ENCODE results near the gene DOCK10. TPM values are rescaled to one million over a fixed set of nuclear protein-coding genes. Genes with fewer than 3 reads are reported as not detected.

Gene DOCK10
- total RNA-seq, 2 experiments from 2014 or later: 40.8 to 68.2 TPM

GRCh38 chr2:224753743-224754540, 288.3 kb downstream of the DOCK10 start:
- Histone ChIP-seq H3K36me3 (ENCODE audit: insufficient read depth, low read length) (peaks cover 36% of the 10 kb centered on the region), H4K20me1 (ENCODE audit: insufficient read depth, low read length) (no peaks in the 10 kb centered on the region), H2AFZ (ENCODE audit: low read length) (no peak overlapping the region; the same call in 1 of the 2 replicates), H3K9me3 (ENCODE audit: low read length) (peaks cover 39% of the 10 kb centered on the region; the same call in 1 of the 2 replicates), H3K27ac (ENCODE audit: low read depth, low read length, poor library complexity, severe bottlenecking) (peak overlapping the region; percentile 97), H3K4me3 (ENCODE audit: low read depth, low read length, poor library complexity, severe bottlenecking) (no peak overlapping the region), H3K79me2 (ENCODE audit: insufficient read depth, low read depth, low read length) (no peaks in the 10 kb centered on the region), H3K4me2 (ENCODE audit: low read length) (no peak overlapping the region), H3K9me2 (ENCODE audit: insufficient read depth, low read length) (no peaks in the 10 kb centered on the region), H3K4me1 (ENCODE audit: insufficient read depth, low read length, poor library complexity, severe bottlenecking) (peaks cover 48% of the 10 kb centered on the region)
- ChIA-PET CTCF (ENCODE audit: unreplicated experiment) (interaction anchor here (1.2 kb wide), 1 partner anchor 11 kb away, joined by 4 read pairs; no protein-coding TSS in a partner anchor), POLR2A (interaction anchor here (0.6 to 2.8 kb wide), 13 partner anchors 8 to 264 kb away, joined by 3 to 20 read pairs (median 4); no protein-coding TSS in a partner anchor)
- intact Hi-C loops (cut with micrococcal nuclease; ENCODE audit: unreplicated experiment): loop anchor here (5.0 kb wide), 1 partner anchor 102 kb away; no protein-coding TSS in a partner anchor
- no peak for DNase-seq (ENCODE audit: low spot score)
- no TSS peak for BruUV-seq (replicated peaks)
- TF ChIP-seq CTCF (conservative IDR thresholded peaks at IDR 0.05; ENCODE audit: low read length): no peak
- no peak for TF ChIP-seq EZH2phosphoT487 (IDR thresholded peaks at IDR 0.05; ENCODE audit: borderline replicate concordance, low read depth, low read length)

- Histone ChIP-seq H2AFZ (ENCODE audit: low read length) (peak overlapping the region; percentile 80), H3K36me3 (ENCODE audit: insufficient read depth, low read length) (peaks cover 21% of the 10 kb centered on the region), H3K4me3 (ENCODE audit: low read depth, low read length, poor library complexity, severe bottlenecking) (peak overlapping the region; percentile 30), H3K79me2 (ENCODE audit: insufficient read depth, low read depth, low read length) (no peaks in the 10 kb centered on the region), H3K4me1 (ENCODE audit: insufficient read depth, low read length, poor library complexity, severe bottlenecking) (peaks cover 58% of the 10 kb centered on the region), H3K9me3 (ENCODE audit: low read length) (peaks cover 23% of the 10 kb centered on the region; the same call in 1 of the 2 replicates), H3K27ac (ENCODE audit: low read depth, low read length, poor library complexity, severe bottlenecking) (peak overlapping the region; percentile 97), H4K20me1 (ENCODE audit: insufficient read depth, low read length) (no peaks in the 10 kb centered on the region), H3K9me2 (ENCODE audit: insufficient read depth, low read length) (no peaks in the 10 kb centered on the region), H3K4me2 (ENCODE audit: low read length) (peak overlapping the region; percentile 63)
- TF ChIP-seq EZH2phosphoT487 (IDR thresholded peaks at IDR 0.05; ENCODE audit: borderline replicate concordance, low read depth, low read length): no peak
- no peak for TF ChIP-seq CTCF (conservative IDR thresholded peaks at IDR 0.05; ENCODE audit: low read length)
- ChIA-PET CTCF (ENCODE audit: unreplicated experiment) (no interaction called here), POLR2A (interaction anchor here (0.6 to 2.8 kb wide), 10 partner anchors 9 to 201 kb away, joined by 3 to 20 read pairs (median 3); no protein-coding TSS in a partner anchor)
- DNase-seq (ENCODE audit: low spot score): peak; percentile 80
- no TSS peak for BruUV-seq (replicated peaks)
- intact Hi-C loops (cut with micrococcal nuclease; ENCODE audit: unreplicated experiment): loop anchor here (5.0 kb wide), 1 partner anchor 100 kb away; no protein-coding TSS in a partner anchor
Observed at GRCh38 chr2:224751996-224752698, 290.1 kb downstream of the DOCK10 start.
